ENCODE measurements around the gene GBP7.

DNA sequence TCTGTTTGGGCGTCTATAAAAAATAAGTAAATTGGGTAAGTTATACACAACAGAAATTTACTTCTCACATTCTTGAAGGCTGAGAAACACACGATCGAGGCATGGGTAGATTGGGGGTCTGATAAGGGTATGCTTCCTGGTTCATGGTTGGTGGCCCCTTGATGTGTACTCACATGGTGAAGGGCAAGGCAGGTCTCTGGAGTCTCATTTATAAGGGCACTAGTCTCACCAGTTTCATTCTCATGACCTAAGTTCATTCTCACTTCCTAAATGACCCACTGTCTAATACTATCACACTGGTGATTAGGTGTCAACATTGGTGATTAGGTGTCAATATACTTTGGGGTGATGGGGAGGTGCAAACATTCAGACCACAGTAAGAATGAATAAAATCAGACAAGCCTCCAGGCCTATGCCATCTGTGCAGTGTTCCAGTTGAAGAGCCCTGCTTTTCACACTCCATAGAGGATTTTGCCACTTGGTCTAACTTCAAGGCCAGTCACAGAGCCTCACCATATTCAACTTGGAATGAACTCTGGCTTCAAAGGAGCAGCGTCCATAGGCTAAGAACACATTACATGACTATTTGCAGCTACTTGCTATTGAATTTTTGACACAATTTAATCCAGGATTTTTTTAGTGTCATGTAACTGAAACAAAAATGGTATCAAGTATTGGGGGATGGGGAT is 25.4 kb upstream of the GBP7 start:
- TF ChIP-seq CTCF (IDR thresholded peaks at IDR 0.05 in 2 of 3, conservative IDR thresholded peaks at IDR 0.05 in 1 of 3; ENCODE audit: control insufficient read depth in 2 of 3, extremely low read depth in 1 of 3, insufficient read depth in 1 of 3, low read depth in 3 of 3, low read length in 3 of 3) (no peak), SREBF1 (IDR thresholded peaks at IDR 0.05; ENCODE audit: low read length) (no peak), SUZ12 (IDR thresholded peaks at IDR 0.05; ENCODE audit: unreplicated experiment) (no peak), IKZF1 (conservative IDR thresholded peaks at IDR 0.05) (peak; percentile 87), SP1 (IDR thresholded peaks at IDR 0.05; ENCODE audit: low read depth, low read length) (no peak), ELK1 (IDR thresholded peaks at IDR 0.05; ENCODE audit: low read depth, low read length) (no peak), EP300 (IDR thresholded peaks at IDR 0.05; ENCODE audit: borderline replicate concordance in 1 of 2, control insufficient read depth in 1 of 2, low read depth in 2 of 2, low read length in 2 of 2) (peak; percentile 81 to 92), PRDM15 (CRISPR knock-in tag; IDR thresholded peaks at IDR 0.05) (no peak), BRCA1 (IDR thresholded peaks at IDR 0.05; ENCODE audit: low read depth, low read length) (no peak), POLR2A (IDR thresholded peaks at IDR 0.05; ENCODE audit: low read depth, low read length) (no peak), BCL11A (IDR thresholded peaks at IDR 0.05; ENCODE audit: low read depth, low read length) (peak; percentile 88), ETV6 (conservative IDR thresholded peaks at IDR 0.05 in 1 of 2, IDR thresholded peaks at IDR 0.05 in 1 of 2; ENCODE audit: borderline replicate concordance in 1 of 2, low read depth in 1 of 2) (peak in 1 of 2 experiments; percentile 68; a peak in 1 of 4 replicates)
- TF ChIP-seq, protein P1, sequence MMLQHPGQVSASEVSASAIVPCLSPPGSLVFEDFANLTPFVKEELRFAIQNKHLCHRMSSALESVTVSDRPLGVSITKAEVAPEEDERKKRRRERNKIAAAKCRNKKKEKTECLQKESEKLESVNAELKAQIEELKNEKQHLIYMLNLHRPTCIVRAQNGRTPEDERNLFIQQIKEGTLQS (IDR thresholded peaks at IDR 0.05; ENCODE audit: borderline replicate concordance, extremely low read depth, low read depth, low read length): no peak

Data from GM12878 (cell line).